Activated CD8-positive, alpha-beta T cell treated with anti-CD3 and anti-CD28 coated beads for 36 hours (primary cell): ENCODE measurements around the gene NMT2. TPM values are rescaled to one million over a fixed set of nuclear protein-coding genes. Genes with fewer than 3 reads are reported as not detected.
A peak's percentile ranks its signal among the peaks of the same experiment; 100 is the strongest.

Experiments used
- ATAC-seq: fragments of 200-7000 bp; cut with Tn5 transposase; one replicate; pipeline ENCODE4 v1.10.0; 2021; ENCODE audit warnings: mild to moderate bottlenecking, moderate library complexity
- CTCF ChIA-PET: fragments of 350-600 bp; sonication (Branson Sonifier 250); formaldehyde crosslinking; loops from one replicate; lab custom pipeline; 2021; ENCODE audit warnings: antibody characterized with exemption; lab: Charles Lee
- POLR2A ChIA-PET: fragments of 350-600 bp; sonication (Branson Sonifier 250); formaldehyde crosslinking; loops from one replicate; lab custom pipeline; 2021; ENCODE audit warnings: antibody characterized with exemption; lab: Charles Lee
- DNase-seq: peaks from one replicate; pipeline ENCODE4 v3.0.0-alpha.2; 2020
- H3K27ac Mint-ChIP-seq: one replicate; pipeline ENCODE4 v1.8.0; 2021; ENCODE audit warnings: mild to moderate bottlenecking, mixed read lengths
- H3K27me3 Mint-ChIP-seq: one replicate; pipeline ENCODE4 v1.8.0; 2021; ENCODE audit warnings: mixed read lengths
- H3K36me3 Mint-ChIP-seq: one replicate; pipeline ENCODE4 v1.8.0; 2021; ENCODE audit warnings: low read depth, mixed read lengths
- H3K4me1 Mint-ChIP-seq: one replicate; pipeline ENCODE4 v1.8.0; 2021; ENCODE audit warnings: low read depth, mixed read lengths
- H3K4me3 Mint-ChIP-seq: one replicate; pipeline ENCODE4 v1.8.0; 2021; ENCODE audit warnings: mild to moderate bottlenecking, moderate library complexity, mixed read lengths
- H3K9me3 Mint-ChIP-seq: one replicate; pipeline ENCODE4 v1.8.0; 2021; ENCODE audit warnings: mixed read lengths
- CTCF ChIP-seq: fragments of 200-600 bp; IDR thresholded peaks from one replicate; pipeline ENCODE4 v1.8.0; 2022; ENCODE audit warnings: antibody characterized with exemption, mild to moderate bottlenecking
- intact Hi-C: fragments of 100-400 bp; cut with micrococcal nuclease; formaldehyde crosslinking; loops from one replicate; pipeline ENCODE4 v1.10.0; 2022
- total RNA-seq, 2 experiments: library from RNA; stranded (reverse); gene quantifications; one replicate each; pipeline ENCODE4 v1.2.3, GENCODE V29; 2021

NMT2 gene
- total RNA-seq, 2 experiments from 2014 or later = 15.9 to 16.2 TPM

- Mint-ChIP-seq H3K9me3 (no peaks in the 10 kb centered on the region), H3K4me1 (peaks cover 15% of the 10 kb centered on the region), H3K27ac (peak overlapping the region; percentile 21), H3K4me3 (peak overlapping the region; percentile 16), H3K36me3 (no peaks in the 10 kb centered on the region), H3K27me3 (no peaks in the 10 kb centered on the region)
- DNase-seq = no peak
- ChIA-PET CTCF (interaction anchor here (0.8 kb wide), 1 partner anchor 13 kb away, joined by 3 read pairs; no protein-coding TSS in a partner anchor), POLR2A (no interaction called here)
- TF ChIP-seq CTCF = no peak
- no peak for ATAC-seq
- intact Hi-C loops = no loop called here
Observed at GRCh38 chr10:15196021-15196834, 27.7 kb upstream of the NMT2 start.

- no peak for TF ChIP-seq CTCF
- Mint-ChIP-seq H3K4me1 (peaks cover 31% of the 10 kb centered on the region), H3K4me3 (no peak overlapping the region), H3K36me3 (no peaks in the 10 kb centered on the region), H3K27ac (peak overlapping the region; percentile 80), H3K9me3 (peaks cover 3% of the 10 kb centered on the region), H3K27me3 (no peaks in the 10 kb centered on the region)
- DNase-seq (no peak), ATAC-seq (no peak)
- ChIA-PET POLR2A (no interaction called here), CTCF (interaction anchor here (1.2 to 2.0 kb wide), 4 partner anchors 11 to 20 kb away, joined by 3 to 8 read pairs (median 4); no protein-coding TSS in a partner anchor)
- intact Hi-C loops = no loop called here
Observed at GRCh38 chr10:15189133-15189885, 20.8 kb upstream of the NMT2 start.

DNA sequence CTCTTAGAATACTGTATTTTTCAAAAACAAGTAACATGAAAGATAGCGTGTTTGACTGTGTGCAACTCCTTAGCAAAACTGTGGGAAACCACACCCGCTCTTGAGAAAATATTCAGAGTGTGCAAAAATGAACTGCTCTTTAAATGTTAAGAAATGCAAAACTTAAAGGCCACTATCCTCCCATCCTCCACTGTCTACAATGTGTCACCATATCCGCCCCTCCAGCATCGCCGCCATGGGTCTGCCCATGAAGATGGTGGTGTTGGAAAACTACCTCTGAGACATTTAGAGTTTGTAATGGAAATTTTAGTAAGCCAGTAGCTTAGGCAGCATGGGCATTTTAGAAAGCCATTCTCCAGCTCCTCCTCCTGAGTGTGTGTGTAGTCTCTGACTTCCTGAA, 20.1 kb upstream of the NMT2 start:
- peaks cover 3% of the 10 kb centered on the region for H3K9me3 Mint-ChIP-seq
- peak overlapping the region; percentile 80 for H3K27ac Mint-ChIP-seq
- H3K27me3 Mint-ChIP-seq = no peaks in the 10 kb centered on the region
- no peaks in the 10 kb centered on the region for H3K36me3 Mint-ChIP-seq
- CTCF ChIA-PET = interaction anchor here (2.0 kb wide), 1 partner anchor 14 kb away, joined by 8 read pairs; no protein-coding TSS in a partner anchor
- no peak for TF ChIP-seq CTCF
- DNase-seq = peak; percentile 74
- POLR2A ChIA-PET = no interaction called here
- intact Hi-C loops = no loop called here
- peaks cover 33% of the 10 kb centered on the region for H3K4me1 Mint-ChIP-seq
- peak overlapping the region; percentile 7 for H3K4me3 Mint-ChIP-seq
- ATAC-seq = peak; percentile 90

DNA sequence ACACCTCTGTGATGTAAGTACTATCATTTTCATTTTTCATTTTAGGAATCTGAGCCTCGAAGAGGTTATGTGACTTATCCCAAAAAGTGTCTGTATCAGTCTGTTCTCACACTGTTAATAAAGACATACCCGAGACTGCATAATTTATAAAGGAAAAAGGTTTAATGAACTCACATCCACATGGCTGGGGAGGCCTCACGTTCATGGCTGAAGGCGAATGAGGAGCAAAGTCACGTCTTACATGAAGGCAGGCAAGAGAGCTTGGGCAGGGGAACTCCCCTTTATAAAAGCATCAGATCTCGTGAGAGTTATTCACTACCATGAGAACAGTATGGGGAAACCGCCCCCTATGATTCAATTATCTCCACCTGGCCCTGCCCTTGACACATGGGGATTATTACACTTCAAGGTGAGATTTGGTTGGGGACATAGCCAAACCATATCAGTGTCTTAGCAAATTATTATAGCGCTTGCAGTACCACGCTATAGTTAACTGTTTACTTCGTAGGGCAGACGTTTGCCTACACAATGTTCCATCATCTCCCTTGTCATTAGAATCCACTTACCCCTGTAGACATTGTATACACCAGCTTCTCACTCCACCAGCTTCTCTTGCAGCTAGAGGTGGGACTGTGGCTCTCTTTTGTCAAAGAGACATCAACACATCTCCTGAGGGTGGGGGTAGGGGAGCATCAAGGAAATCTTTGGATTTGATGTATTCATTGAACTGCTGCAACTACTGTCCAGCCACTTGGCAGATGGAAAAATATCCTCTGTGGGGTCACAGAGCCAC, 15.4 kb upstream of the NMT2 start:
- CTCF ChIA-PET = interaction anchor here (0.6 kb wide), 1 partner anchor 13 kb away, joined by 3 read pairs; no protein-coding TSS in a partner anchor
- POLR2A ChIA-PET = no interaction called here
- H3K9me3 Mint-ChIP-seq = peaks cover 3% of the 10 kb centered on the region
- no peak overlapping the region for H3K27ac Mint-ChIP-seq
- DNase-seq = no peak
- H3K27me3 Mint-ChIP-seq = no peaks in the 10 kb centered on the region
- H3K36me3 Mint-ChIP-seq = no peaks in the 10 kb centered on the region
- intact Hi-C loops = no loop called here
- TF ChIP-seq CTCF = no peak
- no peak for ATAC-seq
- peaks cover 29% of the 10 kb centered on the region for H3K4me1 Mint-ChIP-seq
- H3K4me3 Mint-ChIP-seq = no peak overlapping the region
